GM19397 (cell line): ENCODE measurements around the gene MAOB.

Experiments used
- ATAC-seq: cut with Tn5 transposase; IDR thresholded peaks from one replicate; pipeline ENCODE4 v1.9.1; 2021; ENCODE audit warnings: mild to moderate bottlenecking, moderate library complexity; ENCODE audit not compliant: unreplicated experiment

The MAOB gene

GRCh38 chrX:43718956-43719355 lies 163.3 kb downstream of the MAOB start:
- no peak for ATAC-seq

GRCh38 chrX:43718546-43718945 lies 163.7 kb downstream of the MAOB start:
- no peak for ATAC-seq

GRCh38 chrX:43718081-43718480 lies 164.2 kb downstream of the MAOB start:
- no peak for ATAC-seq

GRCh38 chrX:43717161-43717560 lies 165.1 kb downstream of the MAOB start:
- ATAC-seq, result no peak

GRCh38 chrX:43716696-43717095 lies 165.6 kb downstream of the MAOB start:
- ATAC-seq, result no peak
